MCF 10A (cell line): ENCODE measurements around the gene ATR. TPM values are rescaled to one million over a fixed set of nuclear protein-coding genes. Genes with fewer than 3 reads are reported as not detected.

Source experiments
- BruUV-seq: library from RNA; stranded (reverse); fragments of 400-500 nt; replicated peaks from 2 replicates; lab custom pipeline; 2021; lab: Mats Ljungman, UMichigan
- CTCF ChIA-PET: fragments of 300-600 bp; sonication (Branson Sonifier 250); formaldehyde crosslinking; extraction: SDS; loops from one replicate; lab custom pipeline; 2021; ENCODE audit warnings: antibody characterized with exemption, inconsistent platforms; lab: Yijun Ruan, JAX
- POLR2A ChIA-PET: fragments of 300-600, 350-650 bp; sonication (Branson Sonifier 250); formaldehyde crosslinking; extraction: SDS; loops from one replicate; lab custom pipeline; 2020; ENCODE audit warnings: antibody characterized with exemption, inconsistent platforms; lab: Yijun Ruan, JAX
- DNase-seq: peaks from one replicate; pipeline ENCODE4 v3.0.0-alpha.2; 2018; ENCODE audit not compliant: unreplicated experiment
- H3K27ac Mint-ChIP-seq: one replicate; pipeline ENCODE4 v1.8.0; 2022; ENCODE audit warnings: mild to moderate bottlenecking, low read depth, mixed read lengths; ENCODE audit not compliant: unreplicated experiment
- H3K27me3 Mint-ChIP-seq: one replicate; pipeline ENCODE4 v1.8.0; 2022; ENCODE audit warnings: mixed read lengths; ENCODE audit not compliant: insufficient read depth, unreplicated experiment
- H3K36me3 Mint-ChIP-seq: one replicate; pipeline ENCODE4 v1.8.0; 2022; ENCODE audit warnings: mild to moderate bottlenecking, moderate library complexity, mixed read lengths; ENCODE audit not compliant: insufficient read depth, unreplicated experiment
- H3K4me1 Mint-ChIP-seq: one replicate; pipeline ENCODE4 v1.8.0; 2022; ENCODE audit warnings: mixed read lengths; ENCODE audit not compliant: insufficient read depth, unreplicated experiment
- H3K4me3 Mint-ChIP-seq: one replicate; pipeline ENCODE4 v1.8.0; 2022; ENCODE audit warnings: mild to moderate bottlenecking, moderate library complexity, mixed read lengths; ENCODE audit not compliant: unreplicated experiment
- H3K9me3 Mint-ChIP-seq: one replicate; pipeline ENCODE4 v1.8.0; 2022; ENCODE audit warnings: mixed read lengths; ENCODE audit not compliant: unreplicated experiment
- intact Hi-C: fragments of 100-400 bp; cut with micrococcal nuclease; formaldehyde crosslinking; loops from 2 replicates; pipeline ENCODE4 v1.14.1; 2022
- total RNA-seq: library from RNA; stranded (reverse); gene quantifications from 2 replicates; pipeline ENCODE4 v1.2.3, GENCODE V29; 2022
- TF ChIP-seq, protein P1 (sequence below): fragments of 200-600 bp; IDR thresholded peaks from one replicate; pipeline ENCODE4 v1.8.0; 2022; ENCODE audit warnings: antibody characterized with exemption, mild to moderate bottlenecking; ENCODE audit not compliant: unreplicated experiment

Gene ATR
- total RNA-seq, 1 experiment from 2014 or later, result 30.2 TPM

- no TSS peak for BruUV-seq
- POLR2A ChIA-PET, result no interaction called here
- Mint-ChIP-seq H3K27ac (no peak overlapping the region), H3K36me3 (peaks cover 40% of the 10 kb centered on the region), H3K9me3 (no peaks in the 10 kb centered on the region), H3K4me1 (peaks cover 16% of the 10 kb centered on the region), H3K4me3 (no peak overlapping the region), H3K27me3 (no peaks in the 10 kb centered on the region)
- CTCF ChIA-PET, result no interaction called here
- intact Hi-C loops, result no loop called here
- TF ChIP-seq, protein P1, sequence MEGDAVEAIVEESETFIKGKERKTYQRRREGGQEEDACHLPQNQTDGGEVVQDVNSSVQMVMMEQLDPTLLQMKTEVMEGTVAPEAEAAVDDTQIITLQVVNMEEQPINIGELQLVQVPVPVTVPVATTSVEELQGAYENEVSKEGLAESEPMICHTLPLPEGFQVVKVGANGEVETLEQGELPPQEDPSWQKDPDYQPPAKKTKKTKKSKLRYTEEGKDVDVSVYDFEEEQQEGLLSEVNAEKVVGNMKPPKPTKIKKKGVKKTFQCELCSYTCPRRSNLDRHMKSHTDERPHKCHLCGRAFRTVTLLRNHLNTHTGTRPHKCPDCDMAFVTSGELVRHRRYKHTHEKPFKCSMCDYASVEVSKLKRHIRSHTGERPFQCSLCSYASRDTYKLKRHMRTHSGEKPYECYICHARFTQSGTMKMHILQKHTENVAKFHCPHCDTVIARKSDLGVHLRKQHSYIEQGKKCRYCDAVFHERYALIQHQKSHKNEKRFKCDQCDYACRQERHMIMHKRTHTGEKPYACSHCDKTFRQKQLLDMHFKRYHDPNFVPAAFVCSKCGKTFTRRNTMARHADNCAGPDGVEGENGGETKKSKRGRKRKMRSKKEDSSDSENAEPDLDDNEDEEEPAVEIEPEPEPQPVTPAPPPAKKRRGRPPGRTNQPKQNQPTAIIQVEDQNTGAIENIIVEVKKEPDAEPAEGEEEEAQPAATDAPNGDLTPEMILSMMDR, result no peak
- no peak for DNase-seq
These were observed 127.7 kb downstream of the ATR start for GRCh38 chr3:142450881-142451280.

- ChIA-PET POLR2A (interaction anchor here (0.6 kb wide), 1 partner anchor 96 kb away, joined by 5 read pairs; no protein-coding TSS in a partner anchor), CTCF (no interaction called here)
- H3K9me3 Mint-ChIP-seq, result no peaks in the 10 kb centered on the region
- peaks cover 23% of the 10 kb centered on the region for H3K4me1 Mint-ChIP-seq
- no peak overlapping the region for H3K4me3 Mint-ChIP-seq
- no peak for DNase-seq
- no peaks in the 10 kb centered on the region for H3K27me3 Mint-ChIP-seq
- H3K27ac Mint-ChIP-seq, result no peak overlapping the region
- H3K36me3 Mint-ChIP-seq, result peaks cover 33% of the 10 kb centered on the region
- TF ChIP-seq, protein P1, result no peak
- intact Hi-C loops, result no loop called here
- BruUV-seq, result no TSS peak
These were observed 128.3 kb downstream of the ATR start for GRCh38 chr3:142450189-142450588.

DNA sequence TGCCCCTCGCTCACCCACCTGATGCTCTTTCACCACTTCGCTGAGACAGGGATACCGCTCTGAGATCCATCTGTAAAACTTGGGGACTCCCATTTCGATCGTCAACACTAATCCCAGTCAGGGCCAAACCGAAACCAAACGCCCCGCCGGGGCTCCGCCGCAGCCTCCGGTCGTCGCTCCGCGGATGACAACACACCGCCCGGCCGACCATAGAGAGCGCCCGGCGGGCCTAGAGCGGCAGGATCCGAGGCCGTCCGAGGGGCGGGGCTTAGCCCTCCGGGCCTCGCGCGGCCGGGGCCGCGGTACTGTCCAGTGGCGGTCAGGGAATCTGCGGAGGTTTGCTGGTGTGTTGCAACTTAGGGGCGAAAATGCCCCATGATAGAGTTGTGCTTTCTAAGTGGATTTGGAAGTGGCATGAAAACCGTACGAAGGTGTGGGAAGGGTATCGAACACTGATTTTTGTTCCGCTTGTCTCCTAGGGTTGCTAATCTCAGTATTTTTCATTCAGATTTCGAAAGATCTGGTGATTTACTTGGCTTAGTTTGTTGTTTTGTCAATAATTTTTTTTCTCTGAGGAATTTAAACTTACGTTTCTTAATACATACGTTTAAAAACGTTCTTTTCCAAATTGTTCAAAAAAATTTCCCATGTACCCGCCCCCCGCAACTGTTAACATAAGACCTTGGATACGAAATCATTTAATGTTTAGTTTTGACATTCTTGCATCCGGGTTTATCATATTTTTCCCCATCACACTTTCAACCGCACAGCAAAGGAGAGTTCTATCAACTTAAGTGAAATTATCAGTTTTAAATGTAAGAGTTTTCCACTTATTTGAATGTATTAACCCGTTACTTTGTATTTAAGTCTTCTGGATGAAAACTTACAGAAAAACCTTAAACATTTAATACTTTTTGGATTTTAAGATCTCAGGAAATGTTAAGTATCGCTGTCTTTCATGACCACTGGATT, 130.4 kb downstream of the ATR start, which contains the start of gene XRN1:
XRN1 (minus strand) TSS at position 186 of the 972 bp plus-strand sequence; CDS start at position 93, 93 bp downstream.
- H3K9me3 Mint-ChIP-seq, result no peaks in the 10 kb centered on the region
- TF ChIP-seq, protein P1, result no peak
- ChIA-PET POLR2A (interaction anchor here (0.6 to 2.4 kb wide), 9 partner anchors 9 to 554 kb away, joined by 3 to 19 read pairs (median 5); partner anchors contain the start of genes ATR, TRPC1 and U2SURP), CTCF (no interaction called here)
- peaks cover 28% of the 10 kb centered on the region for H3K4me1 Mint-ChIP-seq
- intact Hi-C loops, result no loop called here
- TSS peak; percentile 88 for BruUV-seq
- H3K36me3 Mint-ChIP-seq, result peaks cover 17% of the 10 kb centered on the region
- H3K27ac Mint-ChIP-seq, result peak within 1 kb of the TSS; percentile 100
- DNase-seq, result peak; percentile 93
- peak within 1 kb of the TSS; percentile 97 for H3K4me3 Mint-ChIP-seq
- H3K27me3 Mint-ChIP-seq, result no peaks in the 10 kb centered on the region

- TF ChIP-seq, protein P1, result no peak
- peak overlapping the region; percentile 100 for H3K27ac Mint-ChIP-seq
- TSS peak; percentile 38 for BruUV-seq
- H3K27me3 Mint-ChIP-seq, result no peaks in the 10 kb centered on the region
- peak overlapping the region; percentile 97 for H3K4me3 Mint-ChIP-seq
- H3K4me1 Mint-ChIP-seq, result peaks cover 28% of the 10 kb centered on the region
- H3K9me3 Mint-ChIP-seq, result no peaks in the 10 kb centered on the region
- peak; percentile 52 for DNase-seq
- ChIA-PET POLR2A (interaction anchor here (0.7 to 2.4 kb wide), 11 partner anchors 16 to 554 kb away, joined by 3 to 19 read pairs (median 4); partner anchors contain the start of genes ATR, TRPC1 and U2SURP), CTCF (interaction anchor here (0.7 to 1.0 kb wide), 2 partner anchors 18 to 574 kb away, joined by 3 read pairs; no protein-coding TSS in a partner anchor)
- intact Hi-C loops, result no loop called here
- H3K36me3 Mint-ChIP-seq, result peaks cover 15% of the 10 kb centered on the region
These were observed 131.2 kb downstream of the ATR start for GRCh38 chr3:142447301-142447851.
